Left forelimb (tissue), 1 donor: ENCODE data around the gene TMEM117.
"Not testable (repeated sequence)": the region's sequence is repeated elsewhere in the genome, so short reads cannot be mapped to it uniquely, and the experiment has no call there.

ENCODE experiments used
- DNase-seq: peaks from one replicate; pipeline ENCODE4 v3.0.0-alpha.2; 2018; ENCODE audit warnings: low spot score

TMEM117 gene

DNA sequence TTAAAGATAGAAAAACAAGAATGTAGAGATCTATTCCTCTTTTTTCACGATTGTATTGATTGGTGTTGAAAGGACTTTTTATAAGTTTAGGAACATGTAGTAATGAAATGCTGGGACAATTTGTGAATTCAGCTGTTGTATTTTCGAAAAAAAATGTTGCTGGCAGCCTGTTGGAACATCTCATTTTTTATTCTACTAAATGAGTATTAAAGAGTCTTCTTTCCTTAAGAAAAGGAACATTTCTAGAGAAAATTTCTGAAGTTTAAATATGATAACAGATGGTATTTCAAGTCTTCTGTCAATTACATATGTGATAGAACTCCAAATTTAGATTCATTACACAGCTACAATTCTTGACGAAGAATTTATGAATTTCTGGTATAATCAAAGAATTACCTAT is 189.6 kb downstream of the TMEM117 start:
- DNase-seq: no peak

DNA sequence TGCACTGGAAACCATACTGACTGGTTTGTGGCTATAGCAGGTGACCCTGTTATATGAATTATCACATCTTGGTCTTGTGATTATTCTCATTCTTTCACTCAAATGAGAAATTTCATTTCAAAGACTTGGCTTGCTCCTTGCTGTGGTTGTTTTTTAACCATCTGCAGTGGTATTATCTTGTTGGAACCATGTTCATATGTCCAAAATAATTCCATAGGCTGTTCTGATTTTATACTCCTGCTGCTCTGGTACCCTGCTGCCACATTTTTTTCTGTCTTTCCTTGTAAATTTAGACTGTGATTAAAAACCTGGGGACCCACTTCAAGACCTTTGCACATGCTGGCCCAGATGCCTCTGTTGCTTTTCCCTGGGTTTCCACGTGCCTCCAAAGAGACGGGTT is 190.2 kb downstream of the TMEM117 start:
- no peak for DNase-seq

DNA sequence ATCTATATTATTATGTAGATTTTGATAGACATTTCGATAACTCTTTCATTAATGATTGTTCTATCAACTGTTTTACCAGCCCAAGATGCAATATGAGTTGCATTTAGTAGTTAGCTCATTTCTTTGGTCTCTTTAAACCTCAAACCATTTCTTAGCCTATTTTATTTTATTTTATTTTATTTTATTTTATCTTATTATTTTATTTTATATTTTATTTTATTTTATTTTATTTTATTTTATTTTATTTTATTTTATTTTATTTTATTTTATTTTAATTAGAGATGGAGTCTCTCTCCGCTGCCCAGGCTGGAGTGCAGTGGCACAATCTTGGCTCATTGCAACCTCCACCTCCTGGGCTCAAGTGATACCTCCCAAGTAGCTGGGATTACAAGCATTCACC is 191.0 kb downstream of the TMEM117 start:
- DNase-seq: not testable (repeated sequence)

DNA sequence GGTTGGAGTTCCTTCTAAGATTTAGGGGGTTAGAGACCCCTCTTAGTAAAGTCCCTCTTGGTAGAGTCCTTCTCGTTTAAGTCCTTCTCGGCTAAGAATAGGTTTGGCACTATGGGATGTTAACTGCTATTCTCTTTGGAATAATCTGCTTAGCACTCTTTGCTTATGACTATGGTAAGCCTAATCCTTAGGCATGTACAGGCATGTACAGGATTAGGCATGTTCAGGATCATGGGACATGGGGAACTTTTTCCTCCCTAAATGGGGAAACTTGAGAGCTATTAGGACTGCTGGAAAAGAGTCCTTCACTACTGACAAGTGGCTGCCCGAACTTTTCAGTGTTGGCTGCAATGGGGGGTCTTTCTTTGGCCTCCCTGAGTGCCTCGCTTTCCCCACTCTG is 193.3 kb downstream of the TMEM117 start:
- no peak for DNase-seq

DNA sequence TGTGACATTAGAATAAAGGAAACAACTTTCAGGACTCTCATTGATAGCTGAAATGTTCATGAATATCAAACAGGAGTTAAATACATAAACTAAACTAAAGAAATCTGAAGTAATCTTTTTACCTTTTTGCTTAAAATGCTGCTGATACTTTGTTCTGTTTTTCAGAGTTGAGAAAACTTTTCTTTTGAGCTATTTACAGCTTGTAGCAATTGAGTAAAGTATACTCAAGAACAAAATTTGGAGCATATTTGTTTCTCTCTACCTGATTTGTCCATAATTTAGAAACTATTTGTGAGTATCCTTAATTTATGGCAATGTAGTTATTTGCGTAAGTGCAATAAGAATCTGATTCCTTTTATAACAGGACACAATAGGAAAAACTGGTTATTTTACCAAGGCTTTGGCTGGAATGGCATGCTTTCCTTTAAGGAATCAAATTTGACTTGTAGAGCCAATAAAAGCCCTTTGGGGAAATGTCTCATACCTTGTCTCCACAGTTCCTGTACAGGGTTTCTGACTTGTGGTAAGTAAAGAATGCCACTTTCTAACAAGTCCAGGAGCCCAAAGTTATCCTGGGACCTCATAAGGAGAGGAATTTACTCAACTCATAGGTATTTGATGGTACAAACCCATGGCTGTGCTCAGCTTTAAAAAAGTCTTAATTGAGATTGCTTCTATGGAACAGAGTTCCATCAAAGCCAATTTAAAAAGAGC is 195.7 kb downstream of the TMEM117 start:
- no peak for DNase-seq

DNA sequence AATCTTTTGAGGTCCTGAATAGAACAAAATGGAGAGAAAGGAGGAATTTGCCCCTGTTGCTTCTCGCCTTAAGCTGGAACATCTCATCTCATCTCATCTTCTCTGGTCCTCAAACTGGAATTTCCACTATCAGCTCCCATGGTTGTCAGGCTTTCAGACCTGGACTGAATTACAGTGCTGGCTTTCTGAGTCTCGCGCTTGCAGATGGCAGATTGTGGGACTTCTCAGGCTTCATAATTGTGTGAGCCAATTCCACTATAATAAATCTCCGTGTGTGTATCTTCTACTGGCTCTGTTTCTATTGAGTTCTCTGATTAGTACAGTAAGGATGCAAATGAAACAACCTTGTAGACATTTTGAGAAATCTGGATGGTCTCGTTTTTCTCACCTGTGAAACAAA is 199.0 kb downstream of the TMEM117 start:
- DNase-seq: no peak

DNA sequence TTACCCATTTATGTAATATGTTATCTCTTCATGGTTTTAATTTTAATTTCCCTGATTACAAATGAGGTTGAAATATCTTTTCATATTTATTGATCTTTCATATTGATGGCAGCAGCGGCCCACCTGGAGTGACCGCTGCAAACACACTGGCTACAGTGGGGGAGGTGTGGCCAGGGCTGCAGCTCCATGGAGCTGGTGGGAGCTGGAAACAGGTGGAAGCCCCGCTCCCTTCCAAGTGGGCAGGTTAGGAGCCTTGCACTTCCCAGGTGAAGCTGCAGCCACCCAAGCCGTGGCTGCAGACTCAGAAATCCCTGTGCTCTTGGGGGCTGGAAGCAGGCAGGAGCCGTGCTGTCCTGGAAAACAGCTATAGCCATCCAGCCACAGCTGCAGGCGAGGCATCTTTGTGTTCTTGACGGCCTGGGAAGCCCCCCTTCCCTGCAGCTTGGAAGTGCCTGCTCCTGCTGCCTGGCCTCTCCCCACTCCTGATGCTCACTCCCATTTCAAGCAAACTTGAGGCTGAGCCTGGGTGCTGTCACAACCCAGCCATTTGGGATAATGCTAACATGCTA is 201.1 kb downstream of the TMEM117 start:
- no peak for DNase-seq

DNA sequence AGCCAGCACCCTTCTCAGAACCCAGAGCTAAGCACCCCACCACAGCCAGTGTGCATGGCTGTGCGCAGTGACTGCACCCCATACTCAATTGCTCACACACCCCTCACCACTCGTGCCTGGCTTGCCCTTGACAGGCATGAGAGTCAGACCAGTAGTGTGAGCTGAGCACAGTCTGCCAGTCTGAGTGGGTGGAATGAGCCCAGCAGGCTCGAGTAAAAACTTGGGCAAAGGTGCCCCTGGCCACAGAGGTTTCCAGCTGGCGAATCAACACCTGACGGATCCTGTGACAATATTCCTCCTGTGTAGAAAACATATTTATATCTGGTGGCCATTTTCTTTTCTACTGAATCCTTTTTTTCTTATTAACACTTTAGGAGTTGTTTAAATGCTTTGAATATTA is 202.5 kb downstream of the TMEM117 start:
- no peak for DNase-seq

DNA sequence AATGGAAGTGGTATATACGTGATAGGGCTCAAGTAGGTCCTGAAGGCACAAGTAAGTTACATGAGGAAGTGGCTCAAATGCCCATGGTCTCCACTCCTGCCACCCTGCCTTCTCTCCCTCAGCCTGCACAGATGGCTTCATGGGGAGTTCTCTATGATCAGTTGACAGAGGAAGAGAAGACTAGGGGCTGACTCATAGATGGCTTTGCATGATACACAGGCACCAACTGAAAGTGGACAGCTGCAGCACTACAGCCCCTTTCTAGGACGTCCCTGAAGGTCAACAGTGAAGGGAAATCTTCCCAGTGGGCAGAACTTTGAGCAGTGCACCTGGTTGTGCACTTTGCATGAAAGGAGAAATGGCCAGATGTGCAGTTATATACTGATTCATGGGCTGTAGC is 208.6 kb downstream of the TMEM117 start:
- DNase-seq: not testable (repeated sequence)

DNA sequence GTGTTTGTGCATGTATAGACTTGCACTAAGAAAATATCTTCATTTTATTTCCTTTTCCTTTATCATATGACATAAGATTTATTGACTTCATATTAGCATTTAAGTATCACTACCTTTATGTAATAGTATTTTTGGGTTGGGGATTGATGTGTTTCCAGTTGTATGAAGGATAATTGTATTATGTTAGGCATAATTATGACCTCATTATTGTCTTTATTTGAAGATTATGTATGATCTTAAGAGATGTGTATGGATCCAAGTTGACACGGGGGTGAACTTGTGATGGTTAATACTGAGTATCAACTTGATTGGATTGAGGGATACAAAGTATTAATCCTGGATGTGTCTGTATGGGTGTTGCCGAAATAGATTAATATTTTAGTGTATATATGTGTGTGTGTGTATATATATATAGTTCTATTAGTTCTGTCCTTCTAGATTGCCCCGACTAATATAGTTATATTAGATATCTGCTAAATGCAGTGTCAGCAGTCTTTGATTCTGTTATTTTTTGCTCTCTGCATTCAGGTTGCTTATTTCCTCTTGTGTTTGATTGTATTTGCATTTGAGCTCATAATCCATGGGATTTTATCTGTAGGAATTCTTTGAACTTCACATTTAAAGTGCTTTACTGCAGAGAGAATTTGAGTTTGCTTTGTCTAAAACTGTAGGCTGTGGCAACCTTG is 211.0 kb downstream of the TMEM117 start:
- DNase-seq: no peak

DNA sequence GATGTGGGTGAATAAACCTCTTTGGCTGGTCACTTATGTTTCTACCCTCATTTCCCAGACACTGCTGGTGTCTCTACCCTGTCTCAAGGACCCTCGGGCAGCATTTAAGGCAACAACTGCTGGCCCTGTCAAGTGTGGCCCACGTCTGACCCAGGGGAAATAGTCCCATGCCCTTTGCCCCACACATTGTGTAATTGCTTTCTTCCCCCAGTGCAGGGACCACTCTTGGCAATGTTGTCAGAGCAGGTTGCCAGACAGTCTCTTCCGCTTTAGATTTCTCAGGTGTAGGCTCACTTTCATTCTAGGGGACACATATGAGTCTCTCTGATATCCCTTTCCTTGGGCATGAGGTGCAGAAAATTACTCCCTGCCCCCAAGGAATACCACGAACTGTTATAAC is 216.7 kb downstream of the TMEM117 start:
- no peak for DNase-seq

DNA sequence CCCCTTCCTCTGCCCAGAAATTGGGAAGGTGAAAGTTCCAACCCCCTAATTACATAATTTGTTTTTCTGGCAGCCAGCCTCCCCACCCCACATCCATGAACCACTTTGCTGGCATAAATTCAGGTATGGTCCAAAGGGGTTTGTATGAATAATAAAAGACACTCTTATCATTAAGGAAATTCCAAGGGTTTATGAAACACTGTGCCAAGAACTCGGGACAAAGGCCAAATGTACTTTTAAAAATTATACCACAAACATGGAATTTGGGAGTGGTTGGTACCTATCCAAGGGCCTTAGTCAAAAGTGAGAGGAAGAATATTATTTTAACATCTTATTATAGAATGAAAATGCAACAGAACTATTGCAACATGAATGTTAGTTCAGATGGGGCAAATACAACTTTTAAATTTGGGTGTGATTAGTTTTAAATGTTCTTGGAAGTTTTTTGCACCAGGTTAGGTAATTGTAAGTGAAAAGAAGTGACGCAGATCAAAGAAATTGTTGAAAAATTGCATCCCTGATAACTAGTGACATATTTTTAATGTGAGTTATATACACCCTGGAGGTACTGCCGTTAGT is 217.8 kb downstream of the TMEM117 start:
- DNase-seq: no peak

DNA sequence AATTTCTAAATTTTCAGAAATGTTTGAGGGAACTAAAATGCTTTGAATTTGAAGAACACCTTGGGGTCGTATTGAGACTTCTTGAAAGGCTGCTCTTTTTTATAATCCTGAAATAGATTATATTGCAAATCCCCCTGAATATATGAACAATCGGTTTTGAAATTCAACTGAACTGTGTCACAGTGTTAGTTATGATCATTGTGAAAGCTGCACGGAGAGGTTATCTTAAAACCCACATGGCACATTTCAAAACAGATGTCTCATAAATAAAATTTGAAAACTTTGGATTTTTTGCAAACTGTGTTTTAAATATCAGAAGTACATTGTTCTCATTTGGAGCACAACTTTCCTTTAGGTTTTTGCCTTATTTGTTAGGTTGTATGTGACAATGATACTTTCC is 218.4 kb downstream of the TMEM117 start:
- DNase-seq: no peak

DNA sequence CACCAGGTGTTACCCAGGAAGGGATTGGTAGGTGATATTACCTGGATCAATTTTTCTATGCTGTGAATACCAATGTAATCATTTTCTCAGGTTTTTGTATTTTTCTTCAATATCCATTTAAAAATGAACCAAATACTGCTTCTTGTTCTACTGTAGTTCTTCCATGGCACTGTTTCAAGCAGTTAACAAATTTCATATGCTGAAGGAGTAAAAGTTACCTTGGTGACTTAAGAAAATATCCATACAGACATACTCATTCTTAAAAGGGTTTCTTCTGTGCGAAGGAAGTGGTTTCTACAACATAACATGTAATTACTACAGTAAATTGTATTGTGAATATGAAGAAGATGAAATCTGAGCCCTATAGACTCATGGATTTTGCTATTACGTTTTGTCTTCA is 222.5 kb downstream of the TMEM117 start:
- no peak for DNase-seq

DNA sequence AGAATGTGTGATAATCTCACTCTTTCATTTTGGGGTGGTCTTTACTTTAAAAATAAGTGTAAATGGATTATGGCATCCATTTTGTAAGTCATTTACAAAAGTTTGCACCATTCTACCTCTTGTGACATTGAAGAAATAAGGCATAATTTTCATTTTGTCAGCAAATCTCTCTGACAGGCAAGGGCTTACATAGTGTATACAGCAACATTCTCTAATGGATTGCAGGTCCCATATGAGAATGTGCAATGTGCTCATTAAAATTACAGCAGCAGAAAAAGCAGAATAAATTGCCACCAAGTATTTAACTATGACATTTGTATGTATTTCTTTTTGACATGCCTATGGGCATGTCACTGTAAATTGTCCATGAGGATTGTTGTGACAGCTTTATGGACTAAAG is 223.6 kb downstream of the TMEM117 start:
- no peak for DNase-seq

DNA sequence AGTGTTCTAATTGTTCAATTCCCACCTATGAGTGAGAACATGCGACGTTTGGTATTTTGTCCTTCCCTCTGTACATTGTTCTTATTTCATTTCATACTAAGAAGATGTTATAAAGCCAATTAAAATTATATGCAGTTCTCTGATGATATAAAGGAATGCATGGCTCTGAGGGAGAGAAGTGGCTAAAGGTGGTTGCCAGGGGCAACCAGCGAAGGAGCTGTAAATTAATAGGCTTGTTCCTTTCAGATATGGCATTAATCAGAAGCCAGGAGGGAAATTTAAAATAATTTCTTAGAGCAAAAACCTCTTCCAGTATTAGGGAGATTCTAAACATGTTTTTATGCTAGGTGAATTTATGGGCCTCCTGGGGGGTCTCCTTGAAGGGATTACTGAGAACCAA is 227.8 kb downstream of the TMEM117 start:
- DNase-seq: no peak

DNA sequence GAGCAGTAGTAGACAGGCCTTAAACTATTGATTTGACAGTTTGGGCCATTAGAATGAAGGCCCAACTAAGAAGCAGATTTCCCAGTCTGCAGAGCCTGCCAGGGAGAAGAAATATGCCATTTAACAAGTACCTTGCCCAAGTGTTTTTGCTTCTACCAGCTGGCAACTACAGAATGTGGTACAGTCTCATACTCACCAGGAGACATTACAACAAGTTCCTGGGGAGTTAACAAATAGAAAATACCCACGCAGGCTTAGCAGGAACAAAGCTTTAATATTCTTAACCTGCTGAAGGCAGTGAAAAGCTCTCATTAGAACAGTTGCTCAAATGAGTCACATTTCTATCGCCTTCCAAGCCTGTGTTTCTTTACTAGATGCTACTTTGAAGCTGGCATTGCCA is 241.0 kb downstream of the TMEM117 start:
- no peak for DNase-seq

DNA sequence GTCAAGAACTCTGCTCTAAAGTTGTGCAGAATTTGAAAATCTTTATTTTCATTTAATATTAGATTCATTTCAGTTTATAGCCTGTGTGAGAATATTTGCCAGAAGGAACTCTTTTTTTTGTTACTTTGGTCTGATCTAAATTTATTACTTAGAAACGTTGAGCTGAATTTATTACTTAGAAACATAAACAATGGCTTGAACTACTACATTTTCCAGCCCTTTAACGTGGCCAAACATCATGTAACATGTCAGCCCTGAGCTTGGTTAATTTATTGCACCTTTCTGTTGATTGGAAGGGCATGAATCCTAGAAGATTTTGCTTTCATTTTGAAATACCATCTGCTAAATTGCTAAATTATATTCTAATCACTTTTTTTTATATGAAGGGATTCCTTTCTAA is 241.4 kb downstream of the TMEM117 start:
- DNase-seq: no peak

DNA sequence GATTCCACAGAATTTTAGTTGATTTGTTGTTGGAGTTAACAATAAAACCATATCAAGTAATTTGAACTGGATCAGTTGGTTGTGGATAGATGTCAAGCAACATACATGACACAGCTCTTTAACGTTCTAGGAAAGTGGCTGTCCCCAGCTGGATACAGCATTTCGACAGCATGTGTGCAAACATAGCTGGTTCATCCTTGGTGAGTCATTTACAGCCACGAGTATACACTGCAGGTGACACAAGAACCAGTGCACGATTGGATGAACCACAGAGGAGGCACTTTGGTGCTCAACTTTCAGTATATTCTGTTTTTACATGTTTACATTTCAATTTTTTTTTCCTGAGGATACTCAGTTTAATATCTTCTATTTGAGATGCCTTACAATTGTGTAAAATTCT is 242.4 kb downstream of the TMEM117 start:
- DNase-seq: no peak

DNA sequence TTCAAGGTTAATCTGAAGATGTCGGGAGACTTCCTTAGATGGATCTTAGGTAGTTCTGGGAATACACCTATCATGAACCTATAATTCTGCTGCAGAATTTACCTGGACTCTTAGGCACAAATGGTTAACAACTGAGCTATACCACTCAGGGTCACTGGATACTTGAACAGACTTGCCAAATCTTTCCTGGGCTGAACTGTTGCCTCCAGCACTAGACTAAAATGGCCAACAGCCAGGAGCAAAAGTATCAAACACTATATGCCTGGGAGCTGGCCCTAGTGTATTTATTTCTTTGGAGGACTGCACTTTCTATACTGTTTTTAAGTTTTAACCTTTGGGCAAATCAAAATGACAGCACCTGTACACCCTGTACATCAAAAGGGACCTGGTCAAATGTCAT is 252.8 kb downstream of the TMEM117 start:
- DNase-seq: no peak

DNA sequence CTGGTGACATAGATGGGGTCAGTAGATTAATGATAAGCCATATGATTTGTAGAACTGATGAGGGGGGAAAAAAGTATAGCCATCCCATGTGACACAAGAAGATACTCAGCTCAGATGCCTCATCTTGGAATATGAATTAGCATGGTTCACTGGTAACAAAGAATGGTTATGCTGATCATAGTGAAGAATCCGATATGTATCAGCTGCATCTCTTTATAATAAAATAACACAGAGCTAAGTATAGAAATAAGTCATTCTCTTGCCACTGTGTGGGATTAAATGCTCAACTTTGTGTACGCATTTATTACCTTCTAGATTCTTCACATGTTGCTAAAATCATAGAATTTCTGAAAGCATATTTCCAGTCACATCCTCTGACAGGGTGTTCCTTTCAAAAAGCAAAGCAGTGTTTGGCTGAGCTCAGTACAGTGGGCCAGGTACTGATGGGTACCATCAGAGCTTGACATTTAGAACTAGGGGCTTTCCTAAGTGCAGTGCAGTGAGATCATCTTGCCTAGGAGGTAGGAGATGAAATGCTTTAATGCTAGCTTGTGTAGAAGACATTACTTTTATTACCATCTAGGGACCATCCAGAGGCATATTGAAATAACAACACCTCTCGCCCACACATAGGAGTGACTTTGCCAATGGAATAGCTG is 256.2 kb downstream of the TMEM117 start:
- no peak for DNase-seq

DNA sequence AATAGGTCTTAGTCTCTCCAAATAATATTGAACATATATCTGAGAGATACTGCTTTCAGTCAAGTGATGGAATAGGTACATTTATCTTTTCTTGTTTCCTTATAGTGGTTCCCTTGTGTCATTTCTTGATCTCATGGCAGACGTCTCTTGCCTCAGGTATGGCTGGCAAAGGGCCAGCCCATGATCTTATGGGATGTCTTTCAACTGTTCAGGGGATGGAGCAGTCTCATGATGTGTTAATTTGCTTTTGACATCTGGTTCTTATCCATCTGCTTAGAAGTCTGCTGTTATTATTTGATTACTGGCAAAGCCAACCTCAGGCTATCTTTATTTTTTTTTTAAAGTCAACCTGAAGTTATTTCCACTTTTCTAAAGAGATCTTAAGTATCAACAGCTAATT is 262.9 kb downstream of the TMEM117 start:
- no peak for DNase-seq

DNA sequence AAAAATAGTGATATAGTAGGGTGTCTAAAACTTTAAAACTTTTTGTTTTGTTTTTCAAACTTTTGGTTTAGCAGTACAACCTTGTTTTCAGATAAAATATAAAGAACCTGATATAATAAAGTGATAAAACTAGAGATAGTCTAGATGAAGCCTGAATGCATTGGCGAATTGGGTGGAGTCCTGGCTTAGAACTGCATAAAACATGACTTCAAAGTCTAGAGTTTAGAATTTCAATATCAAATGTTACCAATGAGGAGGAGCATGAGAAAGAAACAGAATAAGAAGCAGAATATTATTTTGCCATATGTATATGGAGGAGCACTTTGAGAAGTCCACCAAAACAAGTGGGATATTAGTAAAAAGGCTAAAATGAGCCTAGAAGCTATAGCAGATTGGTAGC is 263.6 kb downstream of the TMEM117 start:
- DNase-seq: no peak
